H1 (cell line): ENCODE results near the gene RAB3IL1. TPM values are rescaled to one million over a fixed set of nuclear protein-coding genes. Genes with fewer than 3 reads are reported as not detected.

Experiments
- CTCF ChIA-PET: fragments of 300-600 bp; sonication (Branson Sonifier 250); formaldehyde crosslinking; loops from one replicate; lab custom pipeline; 2021; ENCODE audit not compliant: partially characterized antibody; lab: Charles Lee
- POLR2A ChIA-PET: fragments of 300-600 bp; sonication (Branson Sonifier 250); formaldehyde crosslinking; loops from one replicate; lab custom pipeline; 2021; ENCODE audit warnings: inconsistent platforms; ENCODE audit not compliant: partially characterized antibody; lab: Charles Lee
- DNase-seq, 2 experiments: peaks; one replicate each; pipeline versions ENCODE4 v3.0.0 to v3.0.0-alpha.2; 2010 to 2022; ENCODE audit warnings: low spot score in 2 of 2, low read depth in 1 of 2, mixed read lengths in 1 of 2
- FAIRE-seq: peaks from 2 replicates; lab custom pipeline; 2011; peaks lifted over from hg19 to GRCh38; lab: Jason Lieb, UNC
- H2AFZ ChIP-seq: 2 replicates; pipeline ENCODE4 v1.8.1; 2012; ENCODE audit warnings: low read length, inconsistent platforms
- H2AK5ac ChIP-seq: 2 replicates; pipeline ENCODE4 v1.6.1; 2013; ENCODE audit warnings: low read depth, low read length
- H2BK120ac ChIP-seq: replicated peaks from 2 replicates; pipeline ENCODE3; 2013; ENCODE audit warnings: low read depth, low read length, inconsistent platforms
- H2BK12ac ChIP-seq: 2 replicates; pipeline ENCODE4 v1.6.1; 2013; ENCODE audit warnings: low read depth, low read length
- H2BK15ac ChIP-seq: 2 replicates; pipeline ENCODE4 v1.6.1; 2013; ENCODE audit warnings: low read length
- H2BK20ac ChIP-seq: 2 replicates; pipeline ENCODE4 v1.6.1; 2013; ENCODE audit warnings: low read length
- H2BK5ac ChIP-seq: 2 replicates; pipeline ENCODE4 v1.6.1; 2013; ENCODE audit warnings: low read depth, low read length
- H3K14ac ChIP-seq: 2 replicates; pipeline ENCODE4 v1.6.1; 2013; ENCODE audit warnings: inconsistent platforms; ENCODE audit not compliant: insufficient read length
- H3K18ac ChIP-seq: 2 replicates; pipeline ENCODE4 v1.6.1; 2013; ENCODE audit warnings: low read length; ENCODE audit errors: extremely low read depth
- H3K23ac ChIP-seq: 2 replicates; pipeline ENCODE4 v1.6.1; 2013; ENCODE audit warnings: inconsistent platforms; ENCODE audit not compliant: insufficient read length
- H3K23me2 ChIP-seq: 2 replicates; pipeline ENCODE4 v1.6.1; 2013; ENCODE audit warnings: low read depth, low read length
- H3K27ac ChIP-seq: 2 replicates; pipeline ENCODE4 v1.6.1; 2011; ENCODE audit warnings: low read depth, low read length, inconsistent platforms
- H3K27me3 ChIP-seq, 4 experiments: replicated peaks in 1 of 4; 1 replicate in 1 of 4; 2 replicates in 3 of 4; pipeline versions ENCODE4 v1.6.1 to v1.8.1; 2011 to 2013; ENCODE audit warnings: low read length in 3 of 4, mild to moderate bottlenecking in 3 of 4, inconsistent platforms in 2 of 4, mixed read lengths in 2 of 4, moderate library complexity in 1 of 4; ENCODE audit not compliant: control insufficient read depth in 3 of 4, insufficient read depth in 3 of 4; ENCODE audit errors: extremely low read depth in 1 of 4
- H3K36me3 ChIP-seq, 4 experiments: 2 replicates each; pipeline versions ENCODE4 v1.6.1 to v1.8.1; 2011 to 2013; ENCODE audit warnings: mild to moderate bottlenecking in 4 of 4, low read length in 3 of 4, moderate library complexity in 2 of 4, control low read depth in 1 of 4, inconsistent platforms in 1 of 4; ENCODE audit not compliant: insufficient read depth in 4 of 4, control insufficient read depth in 2 of 4
- H3K4ac ChIP-seq: replicated peaks from 2 replicates; pipeline ENCODE3; 2013; ENCODE audit warnings: low read length, low read depth, mixed read lengths, inconsistent platforms; ENCODE audit not compliant: insufficient read length
- H3K4me1 ChIP-seq, 4 experiments: replicated peaks in 1 of 4; 1 replicate in 1 of 4; 2 replicates in 3 of 4; pipeline versions ENCODE4 v1.6.1 to v1.8.1; 2011 to 2013; ENCODE audit warnings: low read length in 3 of 4, inconsistent platforms in 2 of 4, mixed read lengths in 1 of 4; ENCODE audit not compliant: insufficient read depth in 4 of 4, control insufficient read depth in 3 of 4
- H3K4me2 ChIP-seq, 2 experiments: 2 replicates each; pipeline versions ENCODE4 v1.6.1 to v1.8.1; 2011 to 2013; ENCODE audit warnings: low read depth in 2 of 2, low read length in 2 of 2, control low read depth in 1 of 2, inconsistent platforms in 1 of 2, mild to moderate bottlenecking in 1 of 2; ENCODE audit not compliant: insufficient read depth in 1 of 2
- H3K4me3 ChIP-seq, 4 experiments: fragments of 200-600, 300-600 bp in 1 of 4; sonication (generic), shearing (Covaris generic), sonication (Bioruptor Twin) in 1 of 4; 2 replicates each; pipeline versions ENCODE4 v1.5.1 to v1.8.1; 2011 to 2016; ENCODE audit warnings: low read length in 4 of 4, low read depth in 3 of 4, control low read depth in 2 of 4, inconsistent platforms in 2 of 4, mild to moderate bottlenecking in 2 of 4, mixed read lengths in 1 of 4, moderate library complexity in 1 of 4; ENCODE audit not compliant: insufficient read depth in 2 of 4; ENCODE audit errors: extremely low read depth in 1 of 4
- H3K56ac ChIP-seq: replicated peaks from 2 replicates; pipeline ENCODE3; 2013; ENCODE audit warnings: low read depth, mild to moderate bottlenecking, mixed read lengths, low read length, inconsistent platforms; ENCODE audit not compliant: insufficient read length
- H3K79me1 ChIP-seq: 2 replicates; pipeline ENCODE4 v1.6.1; 2013; ENCODE audit warnings: low read depth, low read length, control low read depth
- H3K79me2 ChIP-seq, 2 experiments: 2 replicates each; pipeline versions ENCODE4 v1.6.1 to v1.8.1; 2012 to 2013; ENCODE audit warnings: low read length in 2 of 2, mild to moderate bottlenecking in 2 of 2, inconsistent platforms in 1 of 2; ENCODE audit not compliant: insufficient read depth in 2 of 2, control insufficient read depth in 1 of 2
- H3K9ac ChIP-seq, 4 experiments: replicated peaks in 1 of 4; 1 replicate in 1 of 4; 2 replicates in 3 of 4; pipeline versions ENCODE4 v1.6.1 to v1.8.1; 2011 to 2013; ENCODE audit warnings: low read depth in 3 of 4, low read length in 3 of 4, control low read depth in 2 of 4, mild to moderate bottlenecking in 2 of 4, moderate library complexity in 2 of 4, inconsistent platforms in 1 of 4; ENCODE audit errors: extremely low read depth in 1 of 4
- H3K9me3 ChIP-seq, 2 experiments: 2 replicates each; pipeline versions ENCODE4 v1.6.1 to v1.8.1; 2012 to 2013; ENCODE audit warnings: mild to moderate bottlenecking in 2 of 2, moderate library complexity in 2 of 2, control low read depth in 1 of 2, inconsistent platforms in 1 of 2, low read depth in 1 of 2, low read length in 1 of 2, mixed read lengths in 1 of 2; ENCODE audit not compliant: insufficient read depth in 2 of 2
- H4K20me1 ChIP-seq, 2 experiments: replicated peaks in 1 of 2; 2 replicates each; pipeline versions ENCODE3 to v1.8.1; 2011 to 2013; ENCODE audit warnings: inconsistent platforms in 2 of 2, low read length in 2 of 2, mild to moderate bottlenecking in 1 of 2; ENCODE audit not compliant: insufficient read depth in 2 of 2, control insufficient read depth in 1 of 2
- H4K5ac ChIP-seq: 2 replicates; pipeline ENCODE4 v1.6.1; 2013; ENCODE audit warnings: low read length, low read depth, mixed read lengths, inconsistent platforms; ENCODE audit not compliant: insufficient read length
- H4K8ac ChIP-seq: 2 replicates; pipeline ENCODE4 v1.8.0; 2013; ENCODE audit warnings: mild to moderate bottlenecking, moderate library complexity, low read length, inconsistent platforms; ENCODE audit not compliant: insufficient read depth; ENCODE audit errors: extremely low read depth
- H4K91ac ChIP-seq: replicated peaks from 2 replicates; pipeline ENCODE3; 2013; ENCODE audit warnings: low read length, mixed read lengths, inconsistent platforms; ENCODE audit not compliant: insufficient read length
- BCL11A ChIP-seq, 2 experiments: IDR thresholded peaks; one replicate each; pipeline ENCODE4 v1.6.1; 2011; ENCODE audit warnings: low read depth in 2 of 2, low read length in 2 of 2, mild to moderate bottlenecking in 2 of 2
- CEBPB ChIP-seq: IDR thresholded peaks from 2 replicates; pipeline ENCODE4 v1.6.1; 2012; ENCODE audit warnings: low read depth, low read length
- EP300 ChIP-seq, 2 experiments: IDR thresholded peaks; 1 replicate in 1 of 2; 2 replicates in 1 of 2; pipeline ENCODE4 v1.6.1; 2011 to 2012; ENCODE audit warnings: low read depth in 2 of 2, low read length in 2 of 2, mild to moderate bottlenecking in 2 of 2, borderline replicate concordance in 1 of 2, inconsistent platforms in 1 of 2, moderate library complexity in 1 of 2
- GTF2F1 ChIP-seq: IDR thresholded peaks from 2 replicates; pipeline ENCODE4 v1.6.1; 2012; ENCODE audit warnings: low read depth, low read length, improper control_type of control experiment, borderline replicate concordance
- JUND ChIP-seq: IDR thresholded peaks from 2 replicates; pipeline ENCODE4 v1.6.1; 2011; ENCODE audit warnings: mild to moderate bottlenecking, improper control_type of control experiment, low read length
- MAFK ChIP-seq: IDR thresholded peaks from 2 replicates; pipeline ENCODE4 v1.6.1; 2012; ENCODE audit warnings: low read depth, mild to moderate bottlenecking, improper control_type of control experiment, low read length
- NANOG ChIP-seq: IDR thresholded peaks from 2 replicates; pipeline ENCODE4 v1.6.1; 2011; ENCODE audit warnings: low read length, low read depth, mild to moderate bottlenecking, inconsistent platforms; ENCODE audit not compliant: insufficient read depth, poor library complexity, severe bottlenecking
- RFX5 ChIP-seq: IDR thresholded peaks from 2 replicates; pipeline ENCODE4 v1.6.1; 2011; ENCODE audit warnings: low read depth, low read length, improper control_type of control experiment, borderline replicate concordance
- SP1 ChIP-seq: IDR thresholded peaks from 2 replicates; pipeline ENCODE4 v1.6.1; 2011; ENCODE audit warnings: low read depth, low read length
- SP4 ChIP-seq: IDR thresholded peaks from 2 replicates; pipeline ENCODE4 v1.6.1; 2012; ENCODE audit warnings: low read length, inconsistent platforms
- TAF1 ChIP-seq: IDR thresholded peaks from 2 replicates; pipeline ENCODE4 v1.6.1; 2011; ENCODE audit warnings: mild to moderate bottlenecking, low read depth, low read length
- TBP ChIP-seq: IDR thresholded peaks from 2 replicates; pipeline ENCODE4 v1.6.1; 2011; ENCODE audit warnings: low read depth, low read length, improper control_type of control experiment
- WGBS, 2 experiments: shearing (Covaris generic) in 1 of 2; methylation state at CpG; one replicate each; pipeline versions ENCODE4 v1.1.6 to v1.1.7; 2013 to 2015; ENCODE audit warnings: low lambda C conversion rate in 2 of 2, mixed read lengths in 2 of 2, inconsistent platforms in 1 of 2, low coverage in 1 of 2, missing lambda C conversion rate in 1 of 2; ENCODE audit not compliant: insufficient replicate concordance in 2 of 2, insufficient coverage in 1 of 2, insufficient read length in 1 of 2; ENCODE audit errors: extremely low coverage in 1 of 2, missing lambda C conversion rate in 1 of 2; 5-methylcytosine and 5-hydroxymethylcytosine counted together
- polyA plus RNA-seq, 7 experiments: library from polyadenylated mRNA; depleted of rRNA in 3 of 7; stranded (reverse) in 5 of 7; unstranded in 2 of 7; fragments of >200 nt in 5 of 7; fragments of 200-250 nt in 2 of 7; gene quantifications; 1 replicate in 5 of 7; 2 replicates in 1 of 7; 4 replicates in 1 of 7; pipeline versions ENCODE4 v1.2.1 to v1.2.3, GENCODE V29; 2011 to 2013; ENCODE audit warnings: missing spikeins in 2 of 7, mixed read lengths in 2 of 7
- total RNA-seq: library from RNA; stranded (reverse); fragmentation: NEBNext Ultra II Directional; extraction: Animal tissue kit (Norgen Biotek cat#: 25700); gene quantifications from 2 replicates; pipeline ENCODE4 v1.2.1, GENCODE V29; 2021
- TF ChIP-seq, protein P1 (sequence below): IDR thresholded peaks from 2 replicates; pipeline ENCODE4 v1.6.1; 2012; ENCODE audit warnings: inconsistent platforms

RAB3IL1 gene
- total and polyA plus RNA-seq, 2 of the 8 experiments (the other 6 are each of a cell fraction or from before 2014, with no cell fraction given), result 6.8 to 7.9 TPM

GRCh38 chr11:61895046-61895717 is 22.2 kb downstream of the RAB3IL1 start:
- Histone ChIP-seq H3K9me3 (no peaks in the 10 kb centered on the region), H3K23me2 (peaks cover 8% of the 10 kb centered on the region; the same call in 1 of the 2 replicates), H2BK15ac (no peak overlapping the region), H2AK5ac (no peak overlapping the region), H3K4ac (no peak overlapping the region), H2BK120ac (no peak overlapping the region), H4K8ac (no peak overlapping the region), H3K4me3 (no peak overlapping the region), H3K14ac (no peak overlapping the region), H3K27me3 (no peaks in the 10 kb centered on the region), H4K91ac (no peak overlapping the region), H2AFZ (no peak overlapping the region), H4K20me1 (peaks cover under 1 to 2% of the 10 kb centered on the region in 2 experiments), H3K79me1 (no peaks in the 10 kb centered on the region), H2BK20ac (no peak overlapping the region), H3K27ac (no peak overlapping the region), H3K18ac (no peak overlapping the region), H3K4me2 (no peak overlapping the region), H3K36me3 (no peaks in the 10 kb centered on the region), H3K4me1 (peaks cover 0 to 19% (median 8%) of the 10 kb centered on the region in 4 experiments; a peak in 6 of 7 replicates), H3K23ac (no peak overlapping the region), H2BK5ac (no peak overlapping the region), H3K79me2 (no peaks in the 10 kb centered on the region; a peak in 1 of 4 replicates), H4K5ac (no peak overlapping the region), H3K9ac (no peak overlapping the region), H3K56ac (no peak overlapping the region), H2BK12ac (no peak overlapping the region)
- no peak for FAIRE-seq
- CTCF ChIA-PET, result interaction anchor here (0.6 to 23.2 kb wide), 10 partner anchors 11 to 214 kb away, joined by 3 to 658 read pairs (median 172); partner anchors contain the start of genes BEST1, FTH1 and RAB3IL1
- POLR2A ChIA-PET, result no interaction called here
- 87% methylated on average over 17 of the region's 17 CpGs; no CpG with 5 or more reads in 1 of the 2 experiments for WGBS, 2 experiments
- DNase-seq, result no peak
- TF ChIP-seq JUND (no peak), SP4 (no peak), NANOG (no peak), SP1 (no peak), TAF1 (no peak), CEBPB (no peak), MAFK (no peak), TBP (no peak), EP300 (IDR thresholded peaks at IDR 0.05; ENCODE audit: borderline replicate concordance in 1 of 2, low read depth in 2 of 2, low read length in 2 of 2) (no peak), GTF2F1 (no peak), BCL11A (IDR thresholded peaks at IDR 0.05; ENCODE audit: low read depth in 2 of 2, low read length in 2 of 2) (no peak), RFX5 (no peak)
- TF ChIP-seq, protein P1, sequence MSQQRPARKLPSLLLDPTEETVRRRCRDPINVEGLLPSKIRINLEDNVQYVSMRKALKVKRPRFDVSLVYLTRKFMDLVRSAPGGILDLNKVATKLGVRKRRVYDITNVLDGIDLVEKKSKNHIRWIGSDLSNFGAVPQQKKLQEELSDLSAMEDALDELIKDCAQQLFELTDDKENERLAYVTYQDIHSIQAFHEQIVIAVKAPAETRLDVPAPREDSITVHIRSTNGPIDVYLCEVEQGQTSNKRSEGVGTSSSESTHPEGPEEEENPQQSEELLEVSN, result no peak
